Panc1 (cell line): Measurements from ENCODE around the gene KRT76. TPM values are rescaled to one million over a fixed set of nuclear protein-coding genes. Genes with fewer than 3 reads are reported as not detected.

Source experiments
- ATAC-seq: fragments of 200-7000 bp; cut with Tn5 transposase; 2 replicates; pipeline ENCODE4 v1.9.1; 2020; ENCODE audit warnings: mild to moderate bottlenecking, moderate library complexity
- BruUV-seq: library from RNA; stranded (reverse); fragments of 400-500 nt; replicated peaks from 2 replicates; lab custom pipeline; 2021; lab: Mats Ljungman, UMichigan
- CTCF ChIA-PET: fragments of 300-600 bp; sonication (Branson Sonifier 250); formaldehyde crosslinking; loops from one replicate; lab custom pipeline; 2022; ENCODE audit warnings: antibody characterized with exemption; lab: Charles Lee
- POLR2A ChIA-PET: fragments of 300-600 bp; sonication (Branson Sonifier 250); formaldehyde crosslinking; loops from one replicate; lab custom pipeline; 2022; ENCODE audit warnings: antibody characterized with exemption; lab: Charles Lee
- DNase-seq: peaks from one replicate; pipeline ENCODE4 v3.0.0-alpha.2; 2010; ENCODE audit warnings: low read depth, low spot score
- H3K27ac ChIP-seq: 2 replicates; pipeline ENCODE4 v1.5.1; 2011; ENCODE audit warnings: mild to moderate bottlenecking, low read length, inconsistent platforms
- H3K27me3 ChIP-seq: fragments of 200-500 bp; sonication (Bioruptor generic); 2 replicates; pipeline ENCODE4 v1.6.0; 2014; ENCODE audit warnings: low read length, inconsistent platforms; ENCODE audit not compliant: control insufficient read depth, insufficient read depth
- H3K36me3 ChIP-seq: fragments of 200-500 bp; sonication (Bioruptor generic); 2 replicates; pipeline ENCODE4 v1.5.1; 2014; ENCODE audit warnings: inconsistent platforms, mild to moderate bottlenecking, low read length, moderate library complexity; ENCODE audit not compliant: control insufficient read depth, insufficient read depth
- H3K4me1 ChIP-seq: 2 replicates; pipeline ENCODE4 v1.5.1; 2011; ENCODE audit warnings: inconsistent platforms, mild to moderate bottlenecking, low read length, moderate library complexity; ENCODE audit not compliant: control insufficient read depth, insufficient read depth
- H3K4me3 ChIP-seq, 2 experiments: 2 replicates each; pipeline ENCODE4 v1.5.1; 2011 to 2012; ENCODE audit warnings: low read depth in 2 of 2, low read length in 2 of 2, mild to moderate bottlenecking in 2 of 2, inconsistent platforms in 1 of 2, moderate library complexity in 1 of 2
- H3K9me3 ChIP-seq: fragments of 200-500 bp; sonication (Bioruptor generic); 2 replicates; pipeline ENCODE4 v1.5.1; 2014; ENCODE audit warnings: low read depth, mild to moderate bottlenecking, inconsistent platforms, low read length, moderate library complexity; ENCODE audit not compliant: control insufficient read depth, insufficient read depth
- CTCF ChIP-seq: fragments of 450-650 bp; IDR thresholded peaks from 2 replicates; pipeline ENCODE4 v1.5.1; 2017; ENCODE audit warnings: mild to moderate bottlenecking
- POLR2AphosphoS5 ChIP-seq: IDR thresholded peaks from 2 replicates; pipeline ENCODE4 v1.6.1; 2012; ENCODE audit warnings: mild to moderate bottlenecking, low read depth, low read length, moderate library complexity
- REST ChIP-seq, 2 experiments: IDR thresholded peaks; 2 replicates each; pipeline ENCODE4 v1.6.1; 2011 to 2012; ENCODE audit warnings: low read depth in 2 of 2, control low read depth in 1 of 2, low read length in 1 of 2, mild to moderate bottlenecking in 1 of 2, moderate library complexity in 1 of 2; ENCODE audit not compliant: insufficient read depth in 1 of 2
- SIN3A ChIP-seq: IDR thresholded peaks from 2 replicates; pipeline ENCODE4 v1.6.1; 2012; ENCODE audit warnings: low read depth, mild to moderate bottlenecking, low read length, moderate library complexity, borderline replicate concordance; ENCODE audit not compliant: insufficient read depth
- TCF7L2 ChIP-seq: IDR thresholded peaks from 2 replicates; pipeline ENCODE4 v1.6.1; 2011; ENCODE audit warnings: mild to moderate bottlenecking, low read depth, low read length, inconsistent platforms
- in situ Hi-C: cut with HindIII; loops from 2 replicates; pipeline ENCODE4 v1.10.0; 2016; ENCODE audit warnings: low sequenced_read_pairs, low pct_unique_long_range_greater_than_20kb
- intact Hi-C: fragments of 100-400 bp; cut with micrococcal nuclease; formaldehyde crosslinking; loops from one replicate; pipeline ENCODE4 v1.10.0; 2022; ENCODE audit not compliant: unreplicated experiment
- total RNA-seq: library from RNA; stranded (reverse); gene quantifications from one replicate; pipeline ENCODE4 v1.2.1, GENCODE V29; 2021; ENCODE audit not compliant: unreplicated experiment

KRT76 gene
- total RNA-seq, 1 experiment from 2014 or later: not detected

- Histone ChIP-seq H3K27ac (no peak overlapping the region), H3K36me3 (no peaks in the 10 kb centered on the region), H3K4me1 (no peaks in the 10 kb centered on the region), H3K4me3 (no peak overlapping the region), H3K9me3 (no peaks in the 10 kb centered on the region), H3K27me3 (peaks cover 18% of the 10 kb centered on the region)
- ChIA-PET POLR2A (no interaction called here), CTCF (no interaction called here)
- in situ Hi-C loops (no loop called here), intact Hi-C loops (no loop called here)
- no peak for TF ChIP-seq TCF7L2
- no peak for TF ChIP-seq POLR2AphosphoS5
- no peak for TF ChIP-seq SIN3A
- no peak for DNase-seq
- no peak for ATAC-seq
- BruUV-seq: no TSS peak
Observed at GRCh38 chr12:52782502-52782901, 5.4 kb upstream of the KRT76 start.

- TF ChIP-seq REST (IDR thresholded peaks at IDR 0.05; ENCODE audit: insufficient read depth in 1 of 2, low read depth in 2 of 2, low read length in 1 of 2) (no peak), SIN3A (no peak), CTCF (no peak), POLR2AphosphoS5 (no peak), TCF7L2 (no peak)
- DNase-seq (no peak), ATAC-seq (no peak)
- H3K27me3 ChIP-seq: peaks cover 18% of the 10 kb centered on the region
- no peak overlapping the region for H3K27ac ChIP-seq
- no peaks in the 10 kb centered on the region for H3K36me3 ChIP-seq
- ChIA-PET CTCF (no interaction called here), POLR2A (no interaction called here)
- H3K4me1 ChIP-seq: no peaks in the 10 kb centered on the region
- BruUV-seq: no TSS peak
- H3K9me3 ChIP-seq: no peaks in the 10 kb centered on the region
- intact Hi-C loops (no loop called here), in situ Hi-C loops (no loop called here)
- H3K4me3 ChIP-seq: no peak overlapping the region
Observed at GRCh38 chr12:52781399-52782082, 4.4 kb upstream of the KRT76 start.

- CTCF ChIA-PET: no interaction called here
Observed at GRCh38 chr12:52779914-52780313, 2.8 kb upstream of the KRT76 start.

More at GRCh38 chr12:52779914-52780313, 2.8 kb upstream of the KRT76 start:
- POLR2A ChIA-PET: no interaction called here
- intact Hi-C loops: no loop called here
- Histone ChIP-seq H3K4me1 (no peaks in the 10 kb centered on the region), H3K27ac (no peak overlapping the region), H3K4me3 (no peak overlapping the region), H3K9me3 (no peaks in the 10 kb centered on the region), H3K36me3 (no peaks in the 10 kb centered on the region), H3K27me3 (peaks cover 16% of the 10 kb centered on the region)
- in situ Hi-C loops: no loop called here
- TF ChIP-seq TCF7L2: no peak
- no peak for TF ChIP-seq CTCF
- TF ChIP-seq POLR2AphosphoS5: no peak
- no peak for TF ChIP-seq SIN3A
- TF ChIP-seq REST (IDR thresholded peaks at IDR 0.05; ENCODE audit: insufficient read depth in 1 of 2, low read depth in 2 of 2, low read length in 1 of 2): no peak
- BruUV-seq: no TSS peak
- DNase-seq (no peak), ATAC-seq (no peak)
